ENCODE results near the gene PRKCB. TPM values are rescaled to one million over a fixed set of nuclear protein-coding genes. Genes with fewer than 3 reads are reported as not detected.

The PRKCB gene
- polyA plus RNA-seq, 1 donor (not counting 4 experiments of a cell fraction or from before 2014, with no cell fraction given): 0.18 TPM

- no peak overlapping the region for H3K27ac ChIP-seq (ENCODE audit: control insufficient read depth, insufficient read depth, low read length)
- no peaks in the 10 kb centered on the region for H3K79me2 ChIP-seq (ENCODE audit: control insufficient read depth, insufficient read depth, low read length)
- no peaks in the 10 kb centered on the region for H3K9me3 ChIP-seq (ENCODE audit: control insufficient read depth, low read depth, low read length)
- DNase-seq (ENCODE audit: low read depth, low spot score) (no peak), FAIRE-seq (no peak)
- H3K4me2 ChIP-seq (ENCODE audit: control insufficient read depth, extremely low read depth, insufficient read depth, low read depth, low read length): no peak overlapping the region
- no peak for TF ChIP-seq CTCF (optimal IDR thresholded peaks at IDR 0.05 in 1 of 3, IDR thresholded peaks at IDR 0.05 in 1 of 3, conservative IDR thresholded peaks at IDR 0.05 in 1 of 3; ENCODE audit: extremely low read depth in 1 of 3, insufficient read depth in 2 of 3, low read length in 3 of 3)
- no peak for TF ChIP-seq EZH2 (IDR thresholded peaks at IDR 0.05; ENCODE audit: low read length)
- H3K9me1 ChIP-seq (ENCODE audit: control insufficient read depth, extremely low read depth, insufficient read depth, low read length): no peaks in the 10 kb centered on the region
- no peak overlapping the region for H3K9ac ChIP-seq (ENCODE audit: control insufficient read depth, extremely low read depth, insufficient read depth, low read length)
- H3K4me1 ChIP-seq (ENCODE audit: control insufficient read depth, extremely low read depth, insufficient read depth, low read length): no peaks in the 10 kb centered on the region
- no peaks in the 10 kb centered on the region for H4K20me1 ChIP-seq (ENCODE audit: control insufficient read depth, extremely low read depth, insufficient read depth, low read length)
- no peaks in the 10 kb centered on the region for H3K27me3 ChIP-seq (ENCODE audit: control insufficient read depth, extremely low read depth, insufficient read depth, low read length)
- no peak overlapping the region for H3K4me3 ChIP-seq (ENCODE audit: control insufficient read depth in 2 of 3, extremely low read depth in 1 of 3, insufficient read depth in 2 of 3, low read depth in 1 of 3, low read length in 3 of 3)
- H3K36me3 ChIP-seq (ENCODE audit: control insufficient read depth in 2 of 2, extremely low read depth in 1 of 2, insufficient read depth in 2 of 2, low read length in 2 of 2): no peaks in the 10 kb centered on the region
- H2AFZ ChIP-seq (ENCODE audit: control insufficient read depth, low read length): no peak overlapping the region
- dilution Hi-C loops (cut with MboI; ENCODE audit: extremely low pct_ligation_motif_present, low sequenced_read_pairs): loop anchor here (25.0 kb wide), 1 partner anchor 435 kb away; no protein-coding TSS in a partner anchor
Measured at GRCh38 chr16:24052329-24053098, 216.7 kb downstream of the PRKCB start.

- Histone ChIP-seq H4K20me1 (ENCODE audit: control insufficient read depth, extremely low read depth, insufficient read depth, low read length) (no peaks in the 10 kb centered on the region), H3K36me3 (ENCODE audit: control insufficient read depth in 2 of 2, extremely low read depth in 1 of 2, insufficient read depth in 2 of 2, low read length in 2 of 2) (no peaks in the 10 kb centered on the region), H2AFZ (ENCODE audit: control insufficient read depth, low read length) (no peak overlapping the region), H3K4me2 (ENCODE audit: control insufficient read depth, extremely low read depth, insufficient read depth, low read depth, low read length) (no peak overlapping the region), H3K27me3 (ENCODE audit: control insufficient read depth, extremely low read depth, insufficient read depth, low read length) (no peaks in the 10 kb centered on the region), H3K9me1 (ENCODE audit: control insufficient read depth, extremely low read depth, insufficient read depth, low read length) (no peaks in the 10 kb centered on the region), H3K27ac (ENCODE audit: control insufficient read depth, insufficient read depth, low read length) (no peak overlapping the region), H3K9ac (ENCODE audit: control insufficient read depth, extremely low read depth, insufficient read depth, low read length) (no peak overlapping the region), H3K4me1 (ENCODE audit: control insufficient read depth, extremely low read depth, insufficient read depth, low read length) (no peaks in the 10 kb centered on the region), H3K9me3 (ENCODE audit: control insufficient read depth, low read depth, low read length) (no peaks in the 10 kb centered on the region), H3K79me2 (ENCODE audit: control insufficient read depth, insufficient read depth, low read length) (no peaks in the 10 kb centered on the region), H3K4me3 (ENCODE audit: control insufficient read depth in 2 of 3, extremely low read depth in 1 of 3, insufficient read depth in 2 of 3, low read depth in 1 of 3, low read length in 3 of 3) (no peak overlapping the region)
- no peak for FAIRE-seq
- dilution Hi-C loops (cut with MboI; ENCODE audit: extremely low pct_ligation_motif_present, low sequenced_read_pairs): loop anchor here (25.0 kb wide), 1 partner anchor 434 kb away; no protein-coding TSS in a partner anchor
- TF ChIP-seq CTCF (optimal IDR thresholded peaks at IDR 0.05 in 1 of 3, IDR thresholded peaks at IDR 0.05 in 1 of 3, conservative IDR thresholded peaks at IDR 0.05 in 1 of 3; ENCODE audit: extremely low read depth in 1 of 3, insufficient read depth in 2 of 3, low read length in 3 of 3): no peak
- no peak for TF ChIP-seq EZH2 (IDR thresholded peaks at IDR 0.05; ENCODE audit: low read length)
- DNase-seq (ENCODE audit: low read depth, low spot score): no peak
Measured at GRCh38 chr16:24053099-24053946, 217.5 kb downstream of the PRKCB start.

Data from keratinocyte (primary cell).